ENCODE data around the gene ACTA2.

The ACTA2 gene

GRCh38 chr10:88963318-88963717 lies 10.7 kb upstream of the ACTA2 start:
- no peaks in the 10 kb centered on the region for H3K27me3 ChIP-seq (ENCODE audit: control insufficient read depth, insufficient read depth, low read length)
- H3K36me3 ChIP-seq (ENCODE audit: control insufficient read depth, insufficient read depth, low read length): no peaks in the 10 kb centered on the region
- H3K4me3 ChIP-seq (ENCODE audit: low read depth, low read length): no peak overlapping the region
- H3K4me1 ChIP-seq (ENCODE audit: control insufficient read depth, insufficient read depth, low read length): no peaks in the 10 kb centered on the region
- no peak overlapping the region for H3K9ac ChIP-seq (ENCODE audit: low read depth, low read length)
- no peaks in the 10 kb centered on the region for H3K9me3 ChIP-seq (ENCODE audit: control insufficient read depth, insufficient read depth, low read length)

GRCh38 chr10:88962336-88962735 lies 9.8 kb upstream of the ACTA2 start:
- no peak overlapping the region for H3K4me3 ChIP-seq (ENCODE audit: low read depth, low read length)
- H3K36me3 ChIP-seq (ENCODE audit: control insufficient read depth, insufficient read depth, low read length): no peaks in the 10 kb centered on the region
- no peak overlapping the region for H3K9ac ChIP-seq (ENCODE audit: low read depth, low read length)
- H3K27me3 ChIP-seq (ENCODE audit: control insufficient read depth, insufficient read depth, low read length): no peaks in the 10 kb centered on the region
- no peaks in the 10 kb centered on the region for H3K9me3 ChIP-seq (ENCODE audit: control insufficient read depth, insufficient read depth, low read length)
- H3K4me1 ChIP-seq (ENCODE audit: control insufficient read depth, insufficient read depth, low read length): no peaks in the 10 kb centered on the region

GRCh38 chr10:88961266-88961665 lies 8.7 kb upstream of the ACTA2 start:
- no peak overlapping the region for H3K4me3 ChIP-seq (ENCODE audit: low read depth, low read length)
- H3K4me1 ChIP-seq (ENCODE audit: control insufficient read depth, insufficient read depth, low read length): no peaks in the 10 kb centered on the region
- H3K9me3 ChIP-seq (ENCODE audit: control insufficient read depth, insufficient read depth, low read length): no peaks in the 10 kb centered on the region
- H3K27me3 ChIP-seq (ENCODE audit: control insufficient read depth, insufficient read depth, low read length): no peaks in the 10 kb centered on the region
- no peaks in the 10 kb centered on the region for H3K36me3 ChIP-seq (ENCODE audit: control insufficient read depth, insufficient read depth, low read length)
- H3K9ac ChIP-seq (ENCODE audit: low read depth, low read length): no peak overlapping the region

- Histone ChIP-seq H3K36me3 (ENCODE audit: control insufficient read depth, insufficient read depth, low read length) (no peaks in the 10 kb centered on the region), H3K4me3 (ENCODE audit: low read depth, low read length) (no peak overlapping the region), H3K9ac (ENCODE audit: low read depth, low read length) (no peak overlapping the region), H3K27me3 (ENCODE audit: control insufficient read depth, insufficient read depth, low read length) (no peaks in the 10 kb centered on the region), H3K9me3 (ENCODE audit: control insufficient read depth, insufficient read depth, low read length) (no peaks in the 10 kb centered on the region), H3K4me1 (ENCODE audit: control insufficient read depth, insufficient read depth, low read length) (no peaks in the 10 kb centered on the region)
Measured at GRCh38 chr10:88960802-88961201, 8.2 kb upstream of the ACTA2 start.

- H3K36me3 ChIP-seq (ENCODE audit: control insufficient read depth, insufficient read depth, low read length): no peaks in the 10 kb centered on the region
- no peaks in the 10 kb centered on the region for H3K9me3 ChIP-seq (ENCODE audit: control insufficient read depth, insufficient read depth, low read length)
- no peaks in the 10 kb centered on the region for H3K27me3 ChIP-seq (ENCODE audit: control insufficient read depth, insufficient read depth, low read length)
- no peak overlapping the region for H3K9ac ChIP-seq (ENCODE audit: low read depth, low read length)
- H3K4me1 ChIP-seq (ENCODE audit: control insufficient read depth, insufficient read depth, low read length): no peaks in the 10 kb centered on the region
- H3K4me3 ChIP-seq (ENCODE audit: low read depth, low read length): no peak overlapping the region
Measured at GRCh38 chr10:88958721-88959120, 6.1 kb upstream of the ACTA2 start.

GRCh38 chr10:88957381-88957780 lies 4.8 kb upstream of the ACTA2 start:
- Histone ChIP-seq H3K9ac (ENCODE audit: low read depth, low read length) (no peak overlapping the region), H3K4me1 (ENCODE audit: control insufficient read depth, insufficient read depth, low read length) (no peaks in the 10 kb centered on the region), H3K4me3 (ENCODE audit: low read depth, low read length) (no peak overlapping the region), H3K27me3 (ENCODE audit: control insufficient read depth, insufficient read depth, low read length) (no peaks in the 10 kb centered on the region), H3K9me3 (ENCODE audit: control insufficient read depth, insufficient read depth, low read length) (no peaks in the 10 kb centered on the region), H3K36me3 (ENCODE audit: control insufficient read depth, insufficient read depth, low read length) (no peaks in the 10 kb centered on the region)

GRCh38 chr10:88954458-88955083 lies 2.0 kb upstream of the ACTA2 start:
- no peak overlapping the region for H3K9ac ChIP-seq (ENCODE audit: low read depth, low read length)
- H3K4me3 ChIP-seq (ENCODE audit: low read depth, low read length): no peak overlapping the region
- H3K36me3 ChIP-seq (ENCODE audit: control insufficient read depth, insufficient read depth, low read length): no peaks in the 10 kb centered on the region
- H3K9me3 ChIP-seq (ENCODE audit: control insufficient read depth, insufficient read depth, low read length): no peaks in the 10 kb centered on the region
- peaks cover 4% of the 10 kb centered on the region for H3K4me1 ChIP-seq (ENCODE audit: control insufficient read depth, insufficient read depth, low read length)
- no peaks in the 10 kb centered on the region for H3K27me3 ChIP-seq (ENCODE audit: control insufficient read depth, insufficient read depth, low read length)

- Histone ChIP-seq H3K4me3 (ENCODE audit: low read depth, low read length) (no peak overlapping the region), H3K27me3 (ENCODE audit: control insufficient read depth, insufficient read depth, low read length) (no peaks in the 10 kb centered on the region), H3K9me3 (ENCODE audit: control insufficient read depth, insufficient read depth, low read length) (no peaks in the 10 kb centered on the region), H3K36me3 (ENCODE audit: control insufficient read depth, insufficient read depth, low read length) (no peaks in the 10 kb centered on the region), H3K4me1 (ENCODE audit: control insufficient read depth, insufficient read depth, low read length) (peaks cover 4% of the 10 kb centered on the region), H3K9ac (ENCODE audit: low read depth, low read length) (no peak overlapping the region)
Measured at GRCh38 chr10:88953662-88954061, 1.1 kb upstream of the ACTA2 start.

- Histone ChIP-seq H3K36me3 (ENCODE audit: control insufficient read depth, insufficient read depth, low read length) (no peaks in the 10 kb centered on the region), H3K4me3 (ENCODE audit: low read depth, low read length) (no peak overlapping the region), H3K27me3 (ENCODE audit: control insufficient read depth, insufficient read depth, low read length) (no peaks in the 10 kb centered on the region), H3K4me1 (ENCODE audit: control insufficient read depth, insufficient read depth, low read length) (peaks cover 4% of the 10 kb centered on the region), H3K9ac (ENCODE audit: low read depth, low read length) (no peak overlapping the region), H3K9me3 (ENCODE audit: control insufficient read depth, insufficient read depth, low read length) (no peaks in the 10 kb centered on the region)
Measured at GRCh38 chr10:88949912-88950837, 2.4 kb downstream of the ACTA2 start.

- Histone ChIP-seq H3K9ac (ENCODE audit: low read depth, low read length) (no peak overlapping the region), H3K4me1 (ENCODE audit: control insufficient read depth, insufficient read depth, low read length) (peaks cover 4% of the 10 kb centered on the region), H3K9me3 (ENCODE audit: control insufficient read depth, insufficient read depth, low read length) (no peaks in the 10 kb centered on the region), H3K27me3 (ENCODE audit: control insufficient read depth, insufficient read depth, low read length) (no peaks in the 10 kb centered on the region), H3K36me3 (ENCODE audit: control insufficient read depth, insufficient read depth, low read length) (no peaks in the 10 kb centered on the region), H3K4me3 (ENCODE audit: low read depth, low read length) (no peak overlapping the region)
Measured at GRCh38 chr10:88949051-88949450, 3.5 kb downstream of the ACTA2 start.

- H3K9ac ChIP-seq (ENCODE audit: low read depth, low read length): no peak overlapping the region
- no peak overlapping the region for H3K4me3 ChIP-seq (ENCODE audit: low read depth, low read length)
- H3K4me1 ChIP-seq (ENCODE audit: control insufficient read depth, insufficient read depth, low read length): peaks cover 4% of the 10 kb centered on the region
- H3K27me3 ChIP-seq (ENCODE audit: control insufficient read depth, insufficient read depth, low read length): no peaks in the 10 kb centered on the region
- no peaks in the 10 kb centered on the region for H3K9me3 ChIP-seq (ENCODE audit: control insufficient read depth, insufficient read depth, low read length)
- no peaks in the 10 kb centered on the region for H3K36me3 ChIP-seq (ENCODE audit: control insufficient read depth, insufficient read depth, low read length)
Measured at GRCh38 chr10:88946965-88947590, 5.5 kb downstream of the ACTA2 start.

GRCh38 chr10:88946200-88946599 lies 6.4 kb downstream of the ACTA2 start:
- Histone ChIP-seq H3K9ac (ENCODE audit: low read depth, low read length) (no peak overlapping the region), H3K36me3 (ENCODE audit: control insufficient read depth, insufficient read depth, low read length) (no peaks in the 10 kb centered on the region), H3K9me3 (ENCODE audit: control insufficient read depth, insufficient read depth, low read length) (no peaks in the 10 kb centered on the region), H3K4me1 (ENCODE audit: control insufficient read depth, insufficient read depth, low read length) (no peaks in the 10 kb centered on the region), H3K4me3 (ENCODE audit: low read depth, low read length) (no peak overlapping the region), H3K27me3 (ENCODE audit: control insufficient read depth, insufficient read depth, low read length) (no peaks in the 10 kb centered on the region)
